ENCODE results near the gene LOXL1. TPM values are rescaled to one million over a fixed set of nuclear protein-coding genes. Genes with fewer than 3 reads are reported as not detected.

Gene LOXL1
- total RNA-seq, 3 donors from 2014 or later = 5.6 to 11.3 (median 10.8) TPM

GRCh38 chr15:73947651-73948050 lies 21.4 kb downstream of the LOXL1 start:
- TF ChIP-seq CTCF (IDR thresholded peaks at IDR 0.05) = no peak
- no peak for TF ChIP-seq POLR2A (IDR thresholded peaks at IDR 0.05)
- Histone ChIP-seq H3K4me3 (no peak overlapping the region), H3K4me1 (peaks cover 7 to 12% of the 10 kb centered on the region in 2 donors), H3K36me3 (no peaks in the 10 kb centered on the region), H3K27me3 (no peaks in the 10 kb centered on the region), H3K27ac (no peak overlapping the region), H3K9me3 (no peaks in the 10 kb centered on the region)
- DNase-seq (ENCODE audit: low spot score in 2 of 2) = no peak
- intact Hi-C loops (cut with DNase I; ENCODE audit: low total_unique reads) = no loop called here

- TF ChIP-seq CTCF (IDR thresholded peaks at IDR 0.05) = no peak
- no peak for TF ChIP-seq POLR2AphosphoS5 (IDR thresholded peaks at IDR 0.05)
- TF ChIP-seq POLR2A (IDR thresholded peaks at IDR 0.05) = no peak
- Histone ChIP-seq H3K27me3 (no peaks in the 10 kb centered on the region), H3K4me1 (peaks cover 7 to 12% of the 10 kb centered on the region in 2 donors), H3K4me3 (no peak overlapping the region), H3K9me3 (no peaks in the 10 kb centered on the region), H3K27ac (no peak overlapping the region), H3K36me3 (no peaks in the 10 kb centered on the region)
- DNase-seq (ENCODE audit: low spot score in 2 of 2) = no peak
- intact Hi-C loops (cut with DNase I; ENCODE audit: low total_unique reads) = no loop called here
Observed at GRCh38 chr15:73948396-73948795, 22.1 kb downstream of the LOXL1 start.

DNA sequence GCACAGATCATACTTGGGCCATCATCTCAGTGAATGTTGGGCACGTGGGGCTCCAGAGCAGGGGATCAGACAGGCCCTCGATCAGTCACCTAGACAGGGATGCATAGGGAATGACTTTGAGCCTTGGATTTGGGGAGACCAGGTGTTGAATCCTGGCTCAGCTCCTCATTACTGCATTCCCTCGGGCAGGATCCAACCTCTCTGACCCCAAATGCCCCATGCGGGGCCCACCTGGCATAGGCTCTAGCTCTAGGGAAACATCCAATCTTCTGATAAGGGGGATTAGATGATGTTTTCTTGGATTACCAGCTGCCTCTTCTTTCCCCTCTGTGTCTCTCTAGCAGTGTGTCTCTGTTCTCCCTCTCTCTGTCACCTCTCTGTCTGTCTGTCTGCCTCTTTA lies 22.7 kb downstream of the LOXL1 start:
- H3K9me3 ChIP-seq = no peaks in the 10 kb centered on the region
- TF ChIP-seq CTCF (IDR thresholded peaks at IDR 0.05) (no peak), POLR2AphosphoS5 (IDR thresholded peaks at IDR 0.05) (no peak), POLR2A (IDR thresholded peaks at IDR 0.05) (no peak)
- no peak for DNase-seq (ENCODE audit: low spot score in 2 of 2)
- H3K27me3 ChIP-seq = no peaks in the 10 kb centered on the region
- no peak overlapping the region for H3K4me3 ChIP-seq
- no peak overlapping the region for H3K27ac ChIP-seq
- H3K36me3 ChIP-seq = no peaks in the 10 kb centered on the region
- intact Hi-C loops (cut with DNase I; ENCODE audit: low total_unique reads) = no loop called here
- H3K4me1 ChIP-seq = peaks cover 7 to 12% of the 10 kb centered on the region in 2 donors

DNA sequence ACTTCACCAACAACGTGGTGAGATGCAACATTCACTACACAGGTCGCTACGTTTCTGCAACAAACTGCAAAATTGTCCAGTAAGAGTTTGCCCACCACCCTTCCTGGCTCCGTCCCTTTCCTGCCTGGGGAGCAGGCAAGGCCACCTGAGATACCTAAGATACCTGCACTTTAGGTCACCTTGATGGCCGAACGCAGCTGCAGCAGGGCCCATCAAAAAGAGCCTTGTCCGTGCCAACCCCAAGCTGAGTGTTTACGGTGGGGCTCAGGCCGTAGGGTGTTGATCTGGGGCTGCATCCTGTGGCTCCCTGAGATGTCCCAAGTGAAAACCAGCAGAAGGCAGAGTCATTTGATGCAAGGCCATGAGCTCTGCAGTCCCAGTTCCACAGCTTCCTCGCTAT lies 23.2 kb downstream of the LOXL1 start:
- no peak for DNase-seq (ENCODE audit: low spot score in 2 of 2)
- Histone ChIP-seq H3K27me3 (no peaks in the 10 kb centered on the region), H3K9me3 (no peaks in the 10 kb centered on the region), H3K4me3 (no peak overlapping the region), H3K4me1 (peaks cover 7 to 12% of the 10 kb centered on the region in 2 donors), H3K27ac (peak overlapping the region in 1 of 2 donors; percentile 3), H3K36me3 (no peaks in the 10 kb centered on the region)
- intact Hi-C loops (cut with DNase I; ENCODE audit: low total_unique reads) = no loop called here
- TF ChIP-seq POLR2A (IDR thresholded peaks at IDR 0.05) (no peak), CTCF (IDR thresholded peaks at IDR 0.05) (no peak), POLR2AphosphoS5 (IDR thresholded peaks at IDR 0.05) (no peak)

DNA sequence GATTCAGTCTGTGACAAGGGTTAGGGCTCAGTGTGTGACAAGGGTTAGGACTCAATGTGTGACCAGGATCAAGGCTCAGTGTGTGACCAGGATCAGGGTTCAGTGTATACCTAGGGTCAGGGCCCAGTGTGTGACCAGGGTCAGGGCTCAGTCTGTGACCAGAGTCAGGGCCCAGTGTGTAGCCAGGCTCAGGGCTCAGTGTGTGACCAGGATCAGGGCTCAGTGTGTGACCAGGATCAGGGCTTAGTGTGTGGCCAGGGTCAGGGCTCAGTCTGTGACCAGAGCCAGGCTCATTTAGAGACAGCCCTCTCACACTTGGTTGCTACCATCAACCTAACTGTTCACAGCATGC lies 24.2 kb downstream of the LOXL1 start:
- H3K4me3 ChIP-seq = no peak overlapping the region
- H3K4me1 ChIP-seq = peaks cover 7 to 12% of the 10 kb centered on the region in 2 donors
- H3K9me3 ChIP-seq = no peaks in the 10 kb centered on the region
- DNase-seq (ENCODE audit: low spot score in 2 of 2) = no peak
- TF ChIP-seq POLR2A (IDR thresholded peaks at IDR 0.05) = no peak
- no peak for TF ChIP-seq POLR2AphosphoS5 (IDR thresholded peaks at IDR 0.05)
- TF ChIP-seq CTCF (IDR thresholded peaks at IDR 0.05) = no peak
- H3K27ac ChIP-seq = peak overlapping the region; percentile 91 to 99
- H3K27me3 ChIP-seq = no peaks in the 10 kb centered on the region
- no peaks in the 10 kb centered on the region for H3K36me3 ChIP-seq
- intact Hi-C loops (cut with DNase I; ENCODE audit: low total_unique reads) = no loop called here

Data from breast epithelium (tissue), 4 donors.